ENCODE measurements around the gene EIF2AK3. TPM values are rescaled to one million over a fixed set of nuclear protein-coding genes. Genes with fewer than 3 reads are reported as not detected.
"Not testable (repeated sequence)": the region's sequence is repeated elsewhere in the genome, so short reads cannot be mapped to it uniquely, and the experiment has no call there.

Gene EIF2AK3
- total RNA-seq, 1 donor from 2014 or later, result 17.9 TPM

GRCh38 chr2:88596141-88596830, 31.0 kb downstream of the EIF2AK3 start:
- no peak for DNase-seq (ENCODE audit: low spot score)

- DNase-seq (ENCODE audit: low spot score), result no peak
Measured at GRCh38 chr2:88591698-88592097, 35.6 kb downstream of the EIF2AK3 start.

GRCh38 chr2:88590998-88591613, 36.2 kb downstream of the EIF2AK3 start:
- peak; percentile 61 for DNase-seq (ENCODE audit: low spot score)

- no peak for DNase-seq (ENCODE audit: low spot score)
Measured at GRCh38 chr2:88585969-88586368, 41.3 kb downstream of the EIF2AK3 start.

- DNase-seq (ENCODE audit: low spot score), result no peak
Measured at GRCh38 chr2:88582030-88582429, 45.2 kb downstream of the EIF2AK3 start.

- no peak for DNase-seq (ENCODE audit: low spot score)
Measured at GRCh38 chr2:88580088-88580487, 47.2 kb downstream of the EIF2AK3 start.

- no peak for DNase-seq (ENCODE audit: low spot score)
Measured at GRCh38 chr2:88575630-88576029, 51.6 kb downstream of the EIF2AK3 start.

- DNase-seq (ENCODE audit: low spot score), result no peak
Measured at GRCh38 chr2:88575051-88575450, 52.2 kb downstream of the EIF2AK3 start.

GRCh38 chr2:88574445-88574844, 52.8 kb downstream of the EIF2AK3 start:
- no peak for DNase-seq (ENCODE audit: low spot score)

GRCh38 chr2:88568179-88568578, 59.1 kb downstream of the EIF2AK3 start:
- no peak for DNase-seq (ENCODE audit: low spot score)

- no peak for DNase-seq (ENCODE audit: low spot score)
Measured at GRCh38 chr2:88564402-88564801, 62.9 kb downstream of the EIF2AK3 start.

GRCh38 chr2:88563129-88563528, 64.1 kb downstream of the EIF2AK3 start:
- DNase-seq (ENCODE audit: low spot score), result no peak

- no peak for DNase-seq (ENCODE audit: low spot score)
Measured at GRCh38 chr2:88561646-88562388, 65.4 kb downstream of the EIF2AK3 start.

- no peak for DNase-seq (ENCODE audit: low spot score)
Measured at GRCh38 chr2:88560619-88561307, 66.5 kb downstream of the EIF2AK3 start.

- no peak for DNase-seq (ENCODE audit: low spot score)
Measured at GRCh38 chr2:88557290-88557689, 70.0 kb downstream of the EIF2AK3 start.

- no peak for DNase-seq (ENCODE audit: low spot score)
Measured at GRCh38 chr2:88556026-88556425, 71.2 kb downstream of the EIF2AK3 start.

GRCh38 chr2:88554189-88554588, 73.1 kb downstream of the EIF2AK3 start:
- DNase-seq (ENCODE audit: low spot score), result no peak

- no peak for DNase-seq (ENCODE audit: low spot score)
Measured at GRCh38 chr2:88549616-88550292, 77.5 kb downstream of the EIF2AK3 start.

GRCh38 chr2:88546291-88546690, 81.0 kb downstream of the EIF2AK3 start:
- not testable (repeated sequence) for DNase-seq (ENCODE audit: low spot score)

GRCh38 chr2:88545118-88545517, 82.1 kb downstream of the EIF2AK3 start:
- no peak for DNase-seq (ENCODE audit: low spot score)

GRCh38 chr2:88543541-88544057, 83.7 kb downstream of the EIF2AK3 start:
- DNase-seq (ENCODE audit: low spot score), result no peak

Measured in mucosa of gallbladder (tissue), 1 donor.